HG03066 (cell line): ENCODE results near the gene IFIT3.

Source experiments
- ATAC-seq: cut with Tn5 transposase; IDR thresholded peaks from one replicate; pipeline ENCODE4 v1.9.1; 2021; ENCODE audit warnings: low read depth; ENCODE audit not compliant: unreplicated experiment

Gene IFIT3

GRCh38 chr10:89384474-89385340 is 56.9 kb downstream of the IFIT3 start:
- no peak for ATAC-seq

GRCh38 chr10:89388806-89389205 is 61.0 kb downstream of the IFIT3 start:
- no peak for ATAC-seq

DNA sequence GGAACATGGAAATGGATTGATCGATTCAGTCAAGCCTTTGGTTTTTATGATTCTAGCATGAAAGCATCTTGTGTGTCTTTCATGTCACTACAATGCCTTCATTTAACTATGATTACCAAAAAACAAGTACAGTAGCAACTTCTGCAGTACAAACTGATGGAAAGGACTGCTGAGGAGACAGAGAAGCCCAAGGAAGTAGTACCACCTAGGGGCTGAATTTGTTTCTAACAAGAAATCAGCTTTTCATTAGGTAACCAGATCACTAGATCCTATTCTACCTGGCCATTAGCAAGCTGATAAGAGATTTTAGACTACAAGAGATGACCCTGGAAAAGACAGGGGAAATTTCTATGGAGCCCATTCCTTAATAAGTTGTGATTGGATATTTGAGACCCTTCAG is 61.5 kb downstream of the IFIT3 start:
- ATAC-seq, result no peak
